ENCODE data around the gene ANP32E. TPM values are rescaled to one million over a fixed set of nuclear protein-coding genes. Genes with fewer than 3 reads are reported as not detected.
A peak's percentile ranks its signal among the peaks of the same experiment; 100 is the strongest.

Gene ANP32E
- total and polyA plus RNA-seq, 2 donors from 2014 or later = 22.1 to 41.7 TPM

DNA sequence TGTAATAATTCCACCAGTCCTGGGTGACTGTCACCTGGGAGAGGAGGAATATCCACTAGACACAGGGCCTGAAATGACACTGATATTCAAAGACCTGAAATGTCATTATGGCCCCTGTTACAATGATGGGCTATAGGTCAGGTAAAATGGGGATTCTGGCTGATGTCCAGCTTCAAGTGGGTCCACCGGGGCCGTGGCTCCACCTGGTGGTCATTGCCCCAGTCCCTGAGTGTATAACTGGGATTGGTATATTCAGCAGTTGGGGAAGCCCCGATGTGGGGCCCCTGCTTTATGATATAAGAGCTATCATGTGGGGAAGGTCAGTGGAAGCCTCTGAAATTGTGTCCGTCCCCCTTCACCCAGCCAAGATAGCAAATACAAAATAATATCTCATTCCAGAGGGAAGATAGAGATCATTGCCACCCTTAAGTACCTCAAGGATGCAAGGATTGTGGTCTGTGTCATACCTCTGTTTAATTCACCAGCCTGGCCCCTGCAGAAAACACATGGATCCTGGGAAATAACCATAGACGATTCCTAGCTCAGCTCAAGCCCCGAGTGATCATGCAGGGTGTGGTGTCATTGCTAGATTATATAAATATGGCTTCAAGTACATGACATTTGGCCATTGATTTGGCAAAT lies 66.8 kb downstream of the ANP32E start:
- H3K27me3 ChIP-seq (ENCODE audit: control insufficient read depth, insufficient read depth, low read length) = no peaks in the 10 kb centered on the region
- FAIRE-seq (no peak), DNase-seq (peak in 4 of 5 donors; percentile 70 to 78 (median 75))
- no peak overlapping the region for H3K9ac ChIP-seq (ENCODE audit: low read length in 3 of 3)
- H3K36me3 ChIP-seq (ENCODE audit: control insufficient read depth in 2 of 3, insufficient read depth in 3 of 3, low read length in 3 of 3) = no peaks in the 10 kb centered on the region
- no peak overlapping the region for H3K4me3 ChIP-seq (ENCODE audit: low read length in 3 of 3)
- TF ChIP-seq, protein P1, sequence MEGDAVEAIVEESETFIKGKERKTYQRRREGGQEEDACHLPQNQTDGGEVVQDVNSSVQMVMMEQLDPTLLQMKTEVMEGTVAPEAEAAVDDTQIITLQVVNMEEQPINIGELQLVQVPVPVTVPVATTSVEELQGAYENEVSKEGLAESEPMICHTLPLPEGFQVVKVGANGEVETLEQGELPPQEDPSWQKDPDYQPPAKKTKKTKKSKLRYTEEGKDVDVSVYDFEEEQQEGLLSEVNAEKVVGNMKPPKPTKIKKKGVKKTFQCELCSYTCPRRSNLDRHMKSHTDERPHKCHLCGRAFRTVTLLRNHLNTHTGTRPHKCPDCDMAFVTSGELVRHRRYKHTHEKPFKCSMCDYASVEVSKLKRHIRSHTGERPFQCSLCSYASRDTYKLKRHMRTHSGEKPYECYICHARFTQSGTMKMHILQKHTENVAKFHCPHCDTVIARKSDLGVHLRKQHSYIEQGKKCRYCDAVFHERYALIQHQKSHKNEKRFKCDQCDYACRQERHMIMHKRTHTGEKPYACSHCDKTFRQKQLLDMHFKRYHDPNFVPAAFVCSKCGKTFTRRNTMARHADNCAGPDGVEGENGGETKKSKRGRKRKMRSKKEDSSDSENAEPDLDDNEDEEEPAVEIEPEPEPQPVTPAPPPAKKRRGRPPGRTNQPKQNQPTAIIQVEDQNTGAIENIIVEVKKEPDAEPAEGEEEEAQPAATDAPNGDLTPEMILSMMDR (IDR thresholded peaks at IDR 0.05; ENCODE audit: borderline replicate concordance, extremely low read depth, insufficient read depth) = peak; percentile 64
- H3K27ac ChIP-seq (ENCODE audit: low read depth in 2 of 2, low read length in 2 of 2) = no peak overlapping the region
- H3K9me3 ChIP-seq (ENCODE audit: control insufficient read depth in 2 of 3, insufficient read depth in 1 of 3, low read length in 3 of 3) = no peaks in the 10 kb centered on the region
- intact Hi-C loops (cut with DNase I) = loop anchor here (5.0 kb wide), 1 partner anchor 97 kb away; no protein-coding TSS in a partner anchor
- no peaks in the 10 kb centered on the region for H3K4me1 ChIP-seq (ENCODE audit: control insufficient read depth in 2 of 3, insufficient read depth in 2 of 3, low read depth in 1 of 3, low read length in 3 of 3)

Other genes with a start within 250 kb of the ANP32E start
- gene OTUD7B, start 225.4 kb downstream of the ANP32E start, total RNA-seq = 28.1 TPM
- 3.4 TPM for gene OTUD7B, start 225.4 kb downstream of the ANP32E start, polyA plus RNA-seq (ENCODE audit: insufficient read depth, low read depth, low replicate concordance)
- gene VPS45, start 168.3 kb downstream of the ANP32E start, total RNA-seq = 41.7 TPM
- 33.1 TPM for gene VPS45, start 168.3 kb downstream of the ANP32E start, polyA plus RNA-seq (ENCODE audit: insufficient read depth, low read depth, low replicate concordance)
- 32.7 TPM for gene PLEKHO1, start 86.2 kb downstream of the ANP32E start, total RNA-seq
- 28.0 TPM for gene PLEKHO1, start 86.2 kb downstream of the ANP32E start, polyA plus RNA-seq (ENCODE audit: insufficient read depth, low read depth, low replicate concordance)
- 0.35 TPM for gene CA14, start 21.7 kb upstream of the ANP32E start, total RNA-seq
- 0.41 TPM for gene CA14, start 21.7 kb upstream of the ANP32E start, polyA plus RNA-seq (ENCODE audit: insufficient read depth, low read depth, low replicate concordance)
- gene APH1A, start 32.9 kb upstream of the ANP32E start, total RNA-seq = 147 TPM
- gene APH1A, start 32.9 kb upstream of the ANP32E start, polyA plus RNA-seq (ENCODE audit: insufficient read depth, low read depth, low replicate concordance) = 116 TPM
- gene C1orf54, start 36.7 kb upstream of the ANP32E start, total RNA-seq = 17.1 TPM
- gene C1orf54, start 36.7 kb upstream of the ANP32E start, polyA plus RNA-seq (ENCODE audit: insufficient read depth, low read depth, low replicate concordance) = 67.2 TPM
- 8.8 TPM for gene CIART, start 46.4 kb upstream of the ANP32E start, total RNA-seq
- gene CIART, start 46.4 kb upstream of the ANP32E start, polyA plus RNA-seq (ENCODE audit: insufficient read depth, low read depth, low replicate concordance) = 9.1 TPM
- gene MRPS21, start 57.7 kb upstream of the ANP32E start, total RNA-seq = 71.7 TPM
- gene MRPS21, start 57.7 kb upstream of the ANP32E start, polyA plus RNA-seq (ENCODE audit: insufficient read depth, low read depth, low replicate concordance) = 134 TPM
- 62.3 TPM for gene PRPF3, start 85.4 kb upstream of the ANP32E start, total RNA-seq
- 24.0 TPM for gene PRPF3, start 85.4 kb upstream of the ANP32E start, polyA plus RNA-seq (ENCODE audit: insufficient read depth, low read depth, low replicate concordance)
- gene RPRD2, start 128.0 kb upstream of the ANP32E start, total RNA-seq = 40.4 TPM
- gene RPRD2, start 128.0 kb upstream of the ANP32E start, polyA plus RNA-seq (ENCODE audit: insufficient read depth, low read depth, low replicate concordance) = 9.1 TPM

All from kidney (tissue), 14 donors.